Loucy (cell line): ENCODE measurements around the gene OR6C6.

Source experiments
- H2AFZ ChIP-seq: fragments of 200-600 bp; sonication (generic); 2 replicates; pipeline ENCODE4 v1.6.0; 2016; ENCODE audit warnings: antibody characterized with exemption, mild to moderate bottlenecking, low read length, moderate library complexity
- H3F3A ChIP-seq: fragments of 200-600 bp; 2 replicates; pipeline ENCODE4 v1.6.0; 2016; ENCODE audit warnings: antibody characterized with exemption, low read depth, mild to moderate bottlenecking
- H3K27me3 ChIP-seq: fragments of 200-600 bp; sonication (generic); 2 replicates; pipeline ENCODE4 v1.6.1; 2014; ENCODE audit warnings: low read length, mild to moderate bottlenecking; ENCODE audit not compliant: insufficient read depth, poor library complexity, severe bottlenecking
- H3K36me3 ChIP-seq: fragments of 200-600 bp; sonication (generic); 2 replicates; pipeline ENCODE4 v1.6.1; 2016; ENCODE audit warnings: low read length; ENCODE audit not compliant: insufficient read depth
- H3K4me1 ChIP-seq: fragments of 200-600 bp; sonication (generic); 2 replicates; pipeline ENCODE4 v1.5.1; 2014; ENCODE audit warnings: low read length, mild to moderate bottlenecking; ENCODE audit not compliant: insufficient read depth, poor library complexity, severe bottlenecking
- H3K4me2 ChIP-seq: fragments of 200-600 bp; sonication (generic); 2 replicates; pipeline ENCODE4 v1.6.0; 2014; ENCODE audit warnings: antibody characterized with exemption, low read length, low read depth, mild to moderate bottlenecking; ENCODE audit not compliant: poor library complexity, severe bottlenecking
- H3K4me3 ChIP-seq: fragments of 200-600 bp; sonication (generic); 2 replicates; pipeline ENCODE4 v1.5.1; 2014; ENCODE audit warnings: low read length, mild to moderate bottlenecking, mixed read lengths; ENCODE audit not compliant: poor library complexity, severe bottlenecking
- H3K79me2 ChIP-seq: fragments of 200-600 bp; sonication (generic); 2 replicates; pipeline ENCODE4 v1.6.1; 2014; ENCODE audit warnings: low read length; ENCODE audit not compliant: insufficient read depth
- H3K9ac ChIP-seq: fragments of 200-600 bp; sonication (generic); 2 replicates; pipeline ENCODE4 v1.6.0; 2014; ENCODE audit warnings: mild to moderate bottlenecking, low read depth, low read length, moderate library complexity; ENCODE audit not compliant: poor library complexity, severe bottlenecking
- H3K9me2 ChIP-seq: fragments of 200-600 bp; sonication (generic); replicated peaks from 2 replicates; pipeline ENCODE4 v1.6.1; 2016; ENCODE audit warnings: low read depth, low read length, mixed read lengths
- H3K9me3 ChIP-seq: fragments of 200-600 bp; sonication (generic); 2 replicates; pipeline ENCODE4 v1.6.1; 2014; ENCODE audit warnings: mild to moderate bottlenecking, antibody characterized with exemption, low read length, low read depth; ENCODE audit not compliant: insufficient read depth
- H4K20me1 ChIP-seq: fragments of 200-600 bp; sonication (generic); 2 replicates; pipeline ENCODE4 v1.6.0; 2014; ENCODE audit warnings: antibody characterized with exemption, low read length, mild to moderate bottlenecking; ENCODE audit not compliant: insufficient read depth, poor library complexity, severe bottlenecking
- CTCF ChIP-seq: fragments of 200-600 bp; sonication (generic); conservative IDR thresholded peaks from 2 replicates; pipeline ENCODE4 v1.5.1; 2014; ENCODE audit warnings: mild to moderate bottlenecking, antibody characterized with exemption, low read length
- EZH2phosphoT487 ChIP-seq: fragments of 200-600 bp; IDR thresholded peaks from 2 replicates; pipeline ENCODE4 v1.6.1; 2018; ENCODE audit warnings: antibody characterized with exemption, mild to moderate bottlenecking, moderate library complexity, borderline replicate concordance

The OR6C6 gene

DNA sequence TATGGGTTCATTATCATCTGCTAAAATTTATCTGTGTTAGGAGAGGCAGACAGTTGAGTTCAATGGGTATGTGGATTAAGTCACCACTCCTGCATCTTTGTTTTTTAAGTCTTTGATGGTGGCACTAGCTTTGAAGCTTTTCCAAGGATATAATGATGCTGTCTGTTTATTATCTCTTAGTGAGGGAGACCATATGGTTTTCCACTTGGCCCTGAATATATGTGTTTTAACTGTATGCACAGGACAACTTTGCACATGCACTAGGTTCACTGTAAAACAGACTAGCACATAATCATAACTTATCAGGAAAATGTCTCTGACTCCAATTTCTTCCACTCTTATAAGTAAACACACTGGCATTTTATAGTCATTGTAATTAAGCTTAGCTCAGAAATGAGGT lies 43.1 kb downstream of the OR6C6 start:
- H3K4me1 ChIP-seq: no peaks in the 10 kb centered on the region

GRCh38 chr12:55250944-55251343 lies 45.4 kb downstream of the OR6C6 start:
- no peak overlapping the region for H3K4me3 ChIP-seq
- no peaks in the 10 kb centered on the region for H3K79me2 ChIP-seq
- no peaks in the 10 kb centered on the region for H3K27me3 ChIP-seq
- no peaks in the 10 kb centered on the region for H3K4me1 ChIP-seq
- H3F3A ChIP-seq: no peaks in the 10 kb centered on the region
- no peak overlapping the region for H3K9ac ChIP-seq
- no peaks in the 10 kb centered on the region for H3K9me3 ChIP-seq
- no peak for TF ChIP-seq CTCF
- TF ChIP-seq EZH2phosphoT487: no peak
- no peak overlapping the region for H2AFZ ChIP-seq
- H3K4me2 ChIP-seq: no peak overlapping the region
- no peaks in the 10 kb centered on the region for H3K9me2 ChIP-seq
- H3K36me3 ChIP-seq: no peaks in the 10 kb centered on the region
- no peaks in the 10 kb centered on the region for H4K20me1 ChIP-seq

More for the DNA sequence above, 43.1 kb downstream of the OR6C6 start:
- H3K27me3 ChIP-seq: no peaks in the 10 kb centered on the region
- no peak overlapping the region for H3K9ac ChIP-seq
- H3K4me3 ChIP-seq: no peak overlapping the region
- H4K20me1 ChIP-seq: no peaks in the 10 kb centered on the region
- TF ChIP-seq EZH2phosphoT487: no peak
- no peak for TF ChIP-seq CTCF
- no peaks in the 10 kb centered on the region for H3K9me3 ChIP-seq
- no peak overlapping the region for H2AFZ ChIP-seq
- no peaks in the 10 kb centered on the region for H3K9me2 ChIP-seq
- no peaks in the 10 kb centered on the region for H3K36me3 ChIP-seq
- no peaks in the 10 kb centered on the region for H3K79me2 ChIP-seq
- no peak overlapping the region for H3K4me2 ChIP-seq
- H3F3A ChIP-seq: no peaks in the 10 kb centered on the region

- Histone ChIP-seq H2AFZ (no peak overlapping the region), H3K9me3 (no peaks in the 10 kb centered on the region), H3K4me2 (no peak overlapping the region), H3K36me3 (no peaks in the 10 kb centered on the region), H4K20me1 (no peaks in the 10 kb centered on the region), H3K79me2 (no peaks in the 10 kb centered on the region), H3K4me3 (no peak overlapping the region), H3K9ac (no peak overlapping the region), H3K27me3 (peaks cover 4% of the 10 kb centered on the region), H3K4me1 (no peaks in the 10 kb centered on the region), H3F3A (no peaks in the 10 kb centered on the region), H3K9me2 (no peaks in the 10 kb centered on the region)
- TF ChIP-seq CTCF: no peak
- TF ChIP-seq EZH2phosphoT487: no peak
Measured at GRCh38 chr12:55246159-55246558, 50.2 kb downstream of the OR6C6 start.
